OCI-LY1 (cell line): ENCODE data around the gene MYO15A.

Source experiments
- EZH2 ChIP-seq: fragments of 200-600 bp; sonication (generic), shearing (Covaris generic); IDR thresholded peaks from 2 replicates; pipeline ENCODE4 v1.8.0; 2017; ENCODE audit warnings: borderline replicate concordance, mixed run types, mild to moderate bottlenecking, antibody characterized with exemption, low read length, moderate library complexity, mixed read lengths
- TF ChIP-seq, protein P1 (sequence below): fragments of 200-600 bp; sonication (generic), shearing (Covaris generic); IDR thresholded peaks from 2 replicates; pipeline ENCODE4 v1.5.1; 2017; ENCODE audit warnings: mild to moderate bottlenecking, antibody characterized with exemption, low read length, moderate library complexity, mixed read lengths

DNA sequence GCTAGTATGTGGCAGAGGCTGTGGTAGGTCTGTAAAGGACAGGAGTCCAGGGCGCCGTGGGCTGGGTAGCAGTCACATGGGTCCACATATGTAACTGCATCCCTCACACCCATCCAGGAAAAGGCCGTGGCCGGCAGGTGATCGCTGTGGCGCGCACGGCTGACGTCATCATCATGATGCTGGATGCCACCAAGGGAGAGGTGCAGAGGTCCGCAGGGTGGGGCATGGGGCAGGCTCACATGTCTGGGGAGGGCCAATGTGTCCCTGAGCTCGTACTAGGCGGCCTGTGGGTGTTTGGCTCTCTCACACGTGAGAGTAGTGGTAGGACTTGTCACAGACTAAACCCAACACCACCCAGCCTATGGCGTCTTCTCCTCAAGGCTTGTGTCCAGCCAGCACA, 9.0 kb upstream of the MYO15A start:
- TF ChIP-seq, protein P1, sequence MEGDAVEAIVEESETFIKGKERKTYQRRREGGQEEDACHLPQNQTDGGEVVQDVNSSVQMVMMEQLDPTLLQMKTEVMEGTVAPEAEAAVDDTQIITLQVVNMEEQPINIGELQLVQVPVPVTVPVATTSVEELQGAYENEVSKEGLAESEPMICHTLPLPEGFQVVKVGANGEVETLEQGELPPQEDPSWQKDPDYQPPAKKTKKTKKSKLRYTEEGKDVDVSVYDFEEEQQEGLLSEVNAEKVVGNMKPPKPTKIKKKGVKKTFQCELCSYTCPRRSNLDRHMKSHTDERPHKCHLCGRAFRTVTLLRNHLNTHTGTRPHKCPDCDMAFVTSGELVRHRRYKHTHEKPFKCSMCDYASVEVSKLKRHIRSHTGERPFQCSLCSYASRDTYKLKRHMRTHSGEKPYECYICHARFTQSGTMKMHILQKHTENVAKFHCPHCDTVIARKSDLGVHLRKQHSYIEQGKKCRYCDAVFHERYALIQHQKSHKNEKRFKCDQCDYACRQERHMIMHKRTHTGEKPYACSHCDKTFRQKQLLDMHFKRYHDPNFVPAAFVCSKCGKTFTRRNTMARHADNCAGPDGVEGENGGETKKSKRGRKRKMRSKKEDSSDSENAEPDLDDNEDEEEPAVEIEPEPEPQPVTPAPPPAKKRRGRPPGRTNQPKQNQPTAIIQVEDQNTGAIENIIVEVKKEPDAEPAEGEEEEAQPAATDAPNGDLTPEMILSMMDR = no peak
- TF ChIP-seq EZH2 = no peak
